ENCODE results near the gene CCDC183. TPM values are rescaled to one million over a fixed set of nuclear protein-coding genes. Genes with fewer than 3 reads are reported as not detected.
A peak's percentile ranks its signal among the peaks of the same experiment; 100 is the strongest.

CCDC183 gene
- total RNA-seq, 4 donors from 2014 or later, result 2.0 TPM; not detected in 2

- peak overlapping the region; percentile 14 to 33 for H3K4me3 ChIP-seq
- peaks cover 0 to 10% of the 10 kb centered on the region in 2 donors for H3K4me1 ChIP-seq
- H3K27me3 ChIP-seq, result no peaks in the 10 kb centered on the region
- H3K36me3 ChIP-seq, result no peaks in the 10 kb centered on the region
- H3K27ac ChIP-seq, result no peak overlapping the region
- intact Hi-C loops (cut with DNase I; ENCODE audit: low total_unique reads), result no loop called here
- no peak for TF ChIP-seq CTCF (IDR thresholded peaks at IDR 0.05)
- no peak for TF ChIP-seq POLR2A (IDR thresholded peaks at IDR 0.05)
- DNase-seq, result no peak
- H3K9me3 ChIP-seq, result no peaks in the 10 kb centered on the region
Measured at GRCh38 chr9:136820971-136821825, 25.1 kb downstream of the CCDC183 start.

DNA sequence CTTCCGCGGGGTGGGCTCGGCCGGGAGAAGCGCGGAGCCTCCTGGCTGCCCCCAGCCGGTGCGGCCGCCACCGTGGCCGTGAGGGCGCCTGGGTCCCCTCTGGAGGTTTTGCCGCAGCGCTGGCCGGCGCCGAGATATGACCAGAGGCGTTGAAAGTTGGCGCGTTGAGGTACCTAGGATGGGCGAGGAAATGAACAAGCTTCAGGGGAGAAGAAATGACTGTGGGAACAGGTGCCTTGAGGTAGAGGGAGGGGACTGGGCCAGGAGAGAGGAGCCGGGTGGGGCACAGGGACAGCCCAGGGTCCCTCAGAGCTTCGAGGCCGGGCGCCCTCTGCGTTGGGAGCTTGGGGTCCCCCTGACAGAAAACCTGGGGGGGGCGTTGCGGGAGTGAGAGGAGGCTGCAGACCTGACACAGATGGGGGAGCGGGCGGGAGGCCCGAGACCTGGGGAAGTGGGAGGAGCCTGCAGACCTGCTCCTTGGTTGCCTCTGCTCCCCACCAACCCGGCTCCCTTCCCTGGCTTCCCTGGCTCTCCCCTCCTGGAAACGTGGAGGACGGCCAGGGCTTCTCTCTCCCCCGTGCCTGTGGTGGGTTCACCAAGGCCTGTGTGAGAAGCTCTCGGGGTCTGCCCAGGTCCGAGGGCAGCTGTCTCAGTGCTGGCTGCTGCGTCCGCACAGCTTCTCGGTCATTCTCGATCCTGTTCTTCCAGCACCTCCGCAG, 25.8 kb downstream of the CCDC183 start:
- no peaks in the 10 kb centered on the region for H3K9me3 ChIP-seq
- intact Hi-C loops (cut with DNase I; ENCODE audit: low total_unique reads), result no loop called here
- H3K36me3 ChIP-seq, result no peaks in the 10 kb centered on the region
- DNase-seq, result no peak
- no peak overlapping the region for H3K27ac ChIP-seq
- peaks cover 0 to 10% of the 10 kb centered on the region in 2 donors for H3K4me1 ChIP-seq
- TF ChIP-seq POLR2A (IDR thresholded peaks at IDR 0.05), result no peak
- TF ChIP-seq CTCF (IDR thresholded peaks at IDR 0.05), result no peak
- H3K27me3 ChIP-seq, result no peaks in the 10 kb centered on the region
- H3K4me3 ChIP-seq, result peak overlapping the region in 1 of 2 donors; percentile 33

DNA sequence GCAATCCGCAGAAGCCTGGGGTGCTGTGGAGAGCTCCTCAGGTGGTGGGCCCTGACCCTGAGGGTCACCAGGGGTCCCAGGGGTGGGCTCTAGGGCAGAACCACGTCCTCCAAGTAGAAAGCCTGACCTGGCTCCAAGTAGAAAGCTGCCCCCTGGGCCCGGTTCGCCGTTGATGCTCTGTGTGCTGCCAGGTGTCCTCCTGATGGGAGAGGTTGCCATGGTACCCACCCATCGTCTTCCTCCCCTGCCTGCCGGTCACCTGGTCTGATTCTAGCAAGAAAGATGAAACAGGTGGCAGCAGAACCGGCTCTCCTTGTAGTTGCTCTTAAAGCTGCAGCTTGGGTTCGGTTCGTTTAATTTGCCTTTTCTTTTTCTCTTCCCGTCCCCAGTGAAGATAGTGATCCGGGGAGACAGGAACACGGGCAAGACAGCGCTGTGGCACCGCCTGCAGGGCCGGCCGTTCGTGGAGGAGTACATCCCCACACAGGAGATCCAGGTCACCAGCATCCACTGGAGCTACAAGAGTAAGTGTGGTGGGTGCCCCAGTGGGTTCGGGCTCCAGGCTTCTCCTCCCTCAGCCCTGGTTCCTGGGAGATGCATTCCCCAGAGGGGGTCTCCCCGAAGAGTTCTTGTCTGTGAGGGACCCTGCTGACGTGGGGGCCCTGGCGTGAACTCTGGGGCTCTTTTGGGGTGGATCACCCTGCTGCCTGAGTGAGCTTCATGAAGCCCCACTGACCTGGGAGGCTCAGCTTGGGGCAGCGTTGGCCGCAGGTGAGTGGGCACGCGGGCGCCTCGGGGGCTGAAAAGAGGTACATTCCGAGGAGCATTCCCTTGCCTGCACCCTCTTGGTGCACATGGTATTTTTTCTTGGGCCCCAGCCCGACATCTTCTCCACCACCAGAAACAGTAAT, 27.3 kb downstream of the CCDC183 start:
- Histone ChIP-seq H3K27ac (no peak overlapping the region), H3K4me3 (no peak overlapping the region), H3K27me3 (no peaks in the 10 kb centered on the region), H3K9me3 (no peaks in the 10 kb centered on the region), H3K36me3 (no peaks in the 10 kb centered on the region), H3K4me1 (peaks cover 0 to 10% of the 10 kb centered on the region in 2 donors)
- intact Hi-C loops (cut with DNase I; ENCODE audit: low total_unique reads), result no loop called here
- DNase-seq, result no peak
- no peak for TF ChIP-seq CTCF (IDR thresholded peaks at IDR 0.05)
- no peak for TF ChIP-seq POLR2A (IDR thresholded peaks at IDR 0.05)

GRCh38 chr9:136824496-136825225, 28.5 kb downstream of the CCDC183 start:
- H3K9me3 ChIP-seq, result no peaks in the 10 kb centered on the region
- TF ChIP-seq CTCF (IDR thresholded peaks at IDR 0.05) (no peak), POLR2A (IDR thresholded peaks at IDR 0.05) (no peak)
- no peak overlapping the region for H3K27ac ChIP-seq
- H3K4me1 ChIP-seq, result peaks cover 0 to 10% of the 10 kb centered on the region in 2 donors
- no peak for DNase-seq
- H3K4me3 ChIP-seq, result no peak overlapping the region
- no peaks in the 10 kb centered on the region for H3K27me3 ChIP-seq
- intact Hi-C loops (cut with DNase I; ENCODE audit: low total_unique reads), result no loop called here
- H3K36me3 ChIP-seq, result no peaks in the 10 kb centered on the region

All from uterus (tissue), 4 donors.